Uterus (tissue), 4 donors: ENCODE results near the gene HLA-DQA1. TPM values are rescaled to one million over a fixed set of nuclear protein-coding genes. Genes with fewer than 3 reads are reported as not detected.
"Not testable (repeated sequence)": the region's sequence is repeated elsewhere in the genome, so short reads cannot be mapped to it uniquely, and the experiment has no call there.

Experiments used
- DNase-seq, 2 donors: peaks; one replicate each; pipeline ENCODE4 v3.0.0-alpha.2; 2019 to 2020
- H3K27ac ChIP-seq, 2 donors: fragments of 200-600 bp; sonication (generic); 1 replicate in 1 of 2; 2 replicates in 1 of 2; pipeline ENCODE4 v1.5.1; 2016 to 2018
- H3K27me3 ChIP-seq, 2 donors: fragments of 200-600 bp; sonication (generic); one replicate each; pipeline ENCODE4 v1.5.1; 2018 to 2019; ENCODE audit warnings: control low read depth in 1 of 2
- H3K36me3 ChIP-seq, 2 donors: fragments of 200-600 bp; sonication (generic); one replicate each; pipeline ENCODE4 v1.5.1; 2019; ENCODE audit warnings: control low read depth in 1 of 2
- H3K4me1 ChIP-seq, 2 donors: fragments of 200-600 bp; sonication (generic); one replicate each; pipeline ENCODE4 v1.5.1; 2018 to 2019; ENCODE audit warnings: control low read depth in 1 of 2
- H3K4me3 ChIP-seq, 2 donors: fragments of 200-600 bp; sonication (generic); 1 replicate in 1 of 2; 2 replicates in 1 of 2; pipeline ENCODE4 v1.5.1; 2018 to 2019; ENCODE audit warnings: mild to moderate bottlenecking in 1 of 2
- H3K9me3 ChIP-seq, 2 donors: fragments of 200-600 bp; sonication (generic); one replicate each; pipeline ENCODE4 v1.5.1; 2019; ENCODE audit warnings: control low read depth in 1 of 2
- POLR2A ChIP-seq, 2 donors: fragments of 450-650 bp; IDR thresholded peaks; one replicate each; pipeline ENCODE4 v1.6.1; 2016; ENCODE audit warnings: antibody characterized with exemption in 2 of 2, mild to moderate bottlenecking in 1 of 2, moderate library complexity in 1 of 2
- intact Hi-C: fragments of 100-400 bp; cut with DNase I; formaldehyde crosslinking; loops from one replicate; pipeline ENCODE4 v1.15.1; 2023; ENCODE audit warnings: low total_unique reads
- total RNA-seq, 4 donors: library from RNA; depleted of rRNA in 3 of 4; stranded (reverse); fragments of >200 nt in 3 of 4; gene quantifications; one replicate each; pipeline versions ENCODE4 v1.1.0 to v1.2.4, GENCODE V29; 2014 to 2023
- TF ChIP-seq, protein P1 (sequence below), 4 experiments: fragments of 200-600 bp in 2 of 4; fragments of 450-650 bp in 2 of 4; sonication (generic) in 2 of 4; IDR thresholded peaks; one replicate each; pipeline ENCODE4 v1.5.1; 2016 to 2019; ENCODE audit warnings: antibody characterized with exemption in 4 of 4, mild to moderate bottlenecking in 2 of 4, moderate library complexity in 1 of 4
- donor health status: DM: yes; HTN: yes; CAD: no.

HLA-DQA1 gene
- total RNA-seq, 4 donors from 2014 or later, result 3.8 to 41.8 (median 22.7) TPM

DNA sequence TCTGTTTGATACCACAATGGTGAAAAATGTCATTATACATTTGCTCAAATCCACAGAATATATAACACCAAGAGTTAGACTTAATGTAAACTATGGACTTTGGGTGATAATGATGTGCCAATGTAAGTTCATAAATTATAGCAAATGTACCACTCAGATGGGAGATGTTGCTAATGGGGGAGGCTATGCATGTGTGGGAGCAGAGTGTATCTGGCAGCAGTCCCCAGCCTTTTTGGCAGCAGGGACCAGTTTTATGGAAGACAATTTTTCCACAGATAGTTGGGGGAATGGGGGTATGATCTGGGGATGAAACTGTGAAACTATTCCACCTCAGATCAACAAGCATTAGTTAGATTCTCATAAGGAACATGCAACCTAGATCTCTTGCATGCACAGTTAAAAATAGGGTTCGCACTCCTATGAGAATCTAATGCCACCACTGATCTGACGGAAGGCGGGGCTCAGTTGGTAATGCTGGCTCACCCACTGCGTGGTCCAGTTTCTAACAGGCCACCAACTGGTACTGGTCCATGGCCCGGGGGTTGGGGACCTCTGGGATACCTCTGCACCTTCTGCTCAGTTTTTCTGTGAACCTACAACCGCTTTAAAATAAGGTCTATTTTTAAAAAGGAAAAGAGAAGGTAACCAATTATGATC, 8.0 kb downstream of the HLA-DQA1 start:
- TF ChIP-seq POLR2A (IDR thresholded peaks at IDR 0.05), result no peak
- TF ChIP-seq, protein P1, sequence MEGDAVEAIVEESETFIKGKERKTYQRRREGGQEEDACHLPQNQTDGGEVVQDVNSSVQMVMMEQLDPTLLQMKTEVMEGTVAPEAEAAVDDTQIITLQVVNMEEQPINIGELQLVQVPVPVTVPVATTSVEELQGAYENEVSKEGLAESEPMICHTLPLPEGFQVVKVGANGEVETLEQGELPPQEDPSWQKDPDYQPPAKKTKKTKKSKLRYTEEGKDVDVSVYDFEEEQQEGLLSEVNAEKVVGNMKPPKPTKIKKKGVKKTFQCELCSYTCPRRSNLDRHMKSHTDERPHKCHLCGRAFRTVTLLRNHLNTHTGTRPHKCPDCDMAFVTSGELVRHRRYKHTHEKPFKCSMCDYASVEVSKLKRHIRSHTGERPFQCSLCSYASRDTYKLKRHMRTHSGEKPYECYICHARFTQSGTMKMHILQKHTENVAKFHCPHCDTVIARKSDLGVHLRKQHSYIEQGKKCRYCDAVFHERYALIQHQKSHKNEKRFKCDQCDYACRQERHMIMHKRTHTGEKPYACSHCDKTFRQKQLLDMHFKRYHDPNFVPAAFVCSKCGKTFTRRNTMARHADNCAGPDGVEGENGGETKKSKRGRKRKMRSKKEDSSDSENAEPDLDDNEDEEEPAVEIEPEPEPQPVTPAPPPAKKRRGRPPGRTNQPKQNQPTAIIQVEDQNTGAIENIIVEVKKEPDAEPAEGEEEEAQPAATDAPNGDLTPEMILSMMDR (IDR thresholded peaks at IDR 0.05), result no peak
- Histone ChIP-seq H3K27ac (no peak overlapping the region), H3K4me3 (no peak overlapping the region), H3K36me3 (no peaks in the 10 kb centered on the region), H3K27me3 (no peaks in the 10 kb centered on the region), H3K4me1 (no peaks in the 10 kb centered on the region), H3K9me3 (no peaks in the 10 kb centered on the region)
- no peak for DNase-seq
- intact Hi-C loops, result no loop called here

DNA sequence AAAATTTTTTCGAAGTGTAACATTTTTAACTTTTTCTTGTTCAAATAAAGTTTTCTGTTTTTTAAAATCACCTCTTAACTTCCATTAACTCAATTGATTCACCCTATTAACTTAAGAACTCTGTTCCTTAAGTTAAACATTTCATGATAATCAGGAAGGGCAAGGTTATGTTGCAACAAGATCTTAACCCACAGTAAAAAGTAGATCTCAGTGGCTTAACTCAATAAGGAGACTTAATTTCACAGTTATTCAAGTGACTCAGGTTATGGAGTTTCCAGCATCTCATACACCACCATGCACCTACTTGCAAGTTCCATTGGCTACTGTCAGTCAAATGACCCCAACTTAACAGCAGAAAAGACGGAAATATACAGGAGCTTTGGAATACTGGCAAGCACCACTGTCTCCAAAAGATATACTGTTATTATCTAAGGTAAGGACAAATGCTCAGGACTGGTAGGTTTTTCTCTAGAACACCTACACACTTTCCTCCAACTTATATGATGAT, 18.1 kb downstream of the HLA-DQA1 start:
- Histone ChIP-seq H3K36me3 (no peaks in the 10 kb centered on the region), H3K4me3 (no peak overlapping the region), H3K27ac (no peak overlapping the region), H3K9me3 (no peaks in the 10 kb centered on the region), H3K27me3 (no peaks in the 10 kb centered on the region), H3K4me1 (no peaks in the 10 kb centered on the region)
- intact Hi-C loops, result no loop called here
- no peak for TF ChIP-seq POLR2A (IDR thresholded peaks at IDR 0.05)
- TF ChIP-seq, protein P1 (IDR thresholded peaks at IDR 0.05), result no peak
- DNase-seq, result no peak

DNA sequence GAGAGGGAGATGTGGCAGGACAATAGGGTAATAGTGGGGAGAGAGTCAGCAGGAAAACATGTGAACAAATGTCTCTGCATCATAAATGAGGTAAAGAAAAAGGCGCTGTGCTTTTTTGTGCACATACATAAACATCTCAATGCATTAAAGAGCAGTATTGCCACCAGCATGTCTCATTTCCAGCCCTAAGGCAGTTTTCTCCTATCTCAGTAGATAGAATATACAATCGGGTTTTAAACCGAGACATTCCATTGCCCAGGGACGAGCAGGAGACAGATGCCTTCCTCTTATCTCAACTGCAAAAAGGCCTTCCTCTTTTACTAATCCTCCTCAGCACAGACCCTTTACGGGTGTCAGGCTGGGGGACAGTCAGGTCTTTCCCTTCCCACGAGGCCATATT, 20.1 kb downstream of the HLA-DQA1 start:
- H3K27me3 ChIP-seq, intact Hi-C loops, H3K4me1 ChIP-seq, H3K36me3 ChIP-seq, H3K4me3 ChIP-seq, H3K27ac ChIP-seq, DNase-seq, H3K9me3 ChIP-seq: not testable (repeated sequence)

DNA sequence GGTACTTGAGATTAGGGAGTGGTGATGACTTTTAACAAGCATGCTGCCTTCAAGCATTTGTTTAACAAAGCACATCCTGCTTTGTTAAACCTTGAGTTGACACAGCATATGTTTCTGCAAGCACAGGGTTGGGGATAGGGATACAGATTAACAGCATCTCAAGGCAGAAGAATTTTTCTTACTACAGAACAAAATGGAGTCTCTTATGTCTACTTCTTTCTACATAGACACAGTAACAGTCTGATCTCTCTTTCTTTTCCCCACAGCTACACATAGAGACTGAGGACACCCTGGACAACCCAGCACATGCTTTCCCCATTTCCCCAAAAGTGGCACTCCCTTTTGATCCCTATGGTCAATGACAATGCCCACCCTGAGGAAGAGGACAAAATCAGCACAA, 20.6 kb downstream of the HLA-DQA1 start:
- H3K9me3 ChIP-seq, H3K4me1 ChIP-seq, H3K36me3 ChIP-seq, H3K27me3 ChIP-seq, DNase-seq, H3K4me3 ChIP-seq, H3K27ac ChIP-seq, intact Hi-C loops: not testable (repeated sequence)

DNA sequence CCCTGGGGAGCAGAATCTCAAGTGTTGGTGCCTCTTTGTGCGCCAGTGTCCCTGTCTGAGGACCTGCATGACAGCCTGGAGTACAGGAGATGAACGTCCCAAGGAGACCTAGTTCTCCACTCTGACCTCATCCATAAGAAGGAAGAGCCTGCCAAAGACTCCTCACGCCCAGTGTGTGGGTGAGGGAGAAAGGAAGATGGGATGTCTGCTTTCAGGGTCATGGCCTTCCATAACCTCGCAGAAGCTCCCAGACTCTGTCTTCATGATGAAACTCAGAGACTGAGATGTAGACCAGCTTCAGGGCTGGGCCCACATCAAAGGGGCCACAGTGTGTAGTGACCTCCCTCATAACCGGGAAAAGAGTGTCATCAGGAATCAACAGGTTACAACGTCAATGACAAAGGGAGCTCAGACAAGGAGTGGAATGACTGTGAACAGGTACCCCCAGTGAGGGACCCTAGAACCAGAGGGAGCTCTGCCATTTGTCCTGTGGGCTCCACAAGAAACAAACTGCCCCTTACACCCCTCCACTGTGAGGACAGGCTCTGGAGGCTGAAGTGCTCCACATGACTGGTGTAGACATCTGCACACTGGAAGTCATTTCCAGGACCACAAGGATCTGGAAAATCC, 21.2 kb downstream of the HLA-DQA1 start:
- intact Hi-C loops, result no loop called here
- Histone ChIP-seq H3K36me3 (no peaks in the 10 kb centered on the region), H3K27ac (no peak overlapping the region), H3K27me3 (no peaks in the 10 kb centered on the region), H3K4me3 (no peak overlapping the region), H3K4me1 (no peaks in the 10 kb centered on the region), H3K9me3 (no peaks in the 10 kb centered on the region)
- no peak for DNase-seq
- TF ChIP-seq, protein P1 (IDR thresholded peaks at IDR 0.05), result no peak
- no peak for TF ChIP-seq POLR2A (IDR thresholded peaks at IDR 0.05)

DNA sequence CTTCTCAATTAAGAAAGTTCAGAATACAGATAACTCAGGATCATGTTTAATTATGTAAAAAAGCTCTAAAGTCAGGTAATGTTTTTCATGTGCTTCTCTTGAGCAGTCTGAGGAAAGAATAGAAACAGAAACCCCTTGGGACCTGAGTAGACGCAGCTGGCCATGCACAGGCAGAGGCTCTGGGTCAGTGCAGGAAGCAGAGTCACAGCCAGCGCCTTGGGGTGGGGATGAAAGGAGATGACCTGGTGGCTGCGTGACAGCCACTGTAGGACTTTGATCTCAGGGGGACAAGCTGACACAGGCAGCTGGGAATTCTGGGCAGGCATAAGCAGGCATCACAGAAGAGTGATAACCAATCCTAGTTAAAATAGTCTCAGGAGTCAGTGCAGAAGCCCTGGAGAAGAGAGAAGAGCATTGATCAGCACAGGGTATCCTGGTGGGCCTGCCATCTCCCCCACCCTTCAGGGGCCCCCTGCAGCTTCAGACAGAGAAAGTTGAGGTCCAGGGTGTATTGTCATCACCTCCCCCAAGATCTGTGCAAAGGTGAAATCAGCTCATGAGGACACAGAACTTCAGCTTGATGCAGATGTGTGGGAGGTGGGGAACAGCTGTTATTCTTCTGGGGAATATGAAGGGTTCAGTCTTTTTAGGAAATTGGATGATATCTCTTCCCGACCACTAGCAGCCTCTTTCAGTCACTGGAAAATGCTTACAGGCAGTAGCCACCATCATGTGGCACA, 22.8 kb downstream of the HLA-DQA1 start:
- H3K36me3 ChIP-seq, result no peaks in the 10 kb centered on the region
- TF ChIP-seq, protein P1 (IDR thresholded peaks at IDR 0.05), result no peak
- TF ChIP-seq POLR2A (IDR thresholded peaks at IDR 0.05), result no peak
- intact Hi-C loops, result loop anchor here (5.0 kb wide), 1 partner anchor 102 kb away; the partner anchor contains the start of gene HLA-DQB2
- no peak for DNase-seq
- no peak overlapping the region for H3K27ac ChIP-seq
- no peaks in the 10 kb centered on the region for H3K9me3 ChIP-seq
- H3K4me3 ChIP-seq, result no peak overlapping the region
- no peaks in the 10 kb centered on the region for H3K4me1 ChIP-seq
- H3K27me3 ChIP-seq, result no peaks in the 10 kb centered on the region
